ENCODE measurements around the gene CAPNS1. TPM values are rescaled to one million over a fixed set of nuclear protein-coding genes. Genes with fewer than 3 reads are reported as not detected.

CAPNS1 gene
- total and polyA plus RNA-seq, 2 of the 13 experiments (the other 11 are each of a cell fraction or from before 2014, with no cell fraction given), result 322 to 526 TPM

GRCh38 chr19:36115453-36116343 is 24.2 kb upstream of the CAPNS1 start, which contains the start of gene TBCB (continued):
- TF ChIP-seq SOX6 (IDR thresholded peaks at IDR 0.05) (no peak), SOX6 (CRISPR knock-in tag; IDR thresholded peaks at IDR 0.05) (0 out of 2 replicates have a peak, but pooled peaks have one; percentile 0)

GRCh38 chr19:36116344-36116637 is 23.6 kb upstream of the CAPNS1 start:
- no peak for DNase-seq (ENCODE audit: low spot score)
- TF ChIP-seq FUBP1 (CRISPR knock-in tag; IDR thresholded peaks at IDR 0.05; ENCODE audit: borderline replicate concordance) (no peak), ZNF883 (CRISPR knock-in tag; IDR thresholded peaks at IDR 0.05; ENCODE audit: not compliant biosample characterization) (no peak), GFI1 (CRISPR knock-in tag; IDR thresholded peaks at IDR 0.05; ENCODE audit: borderline replicate concordance) (no peak), ZNF564 (CRISPR knock-in tag; IDR thresholded peaks at IDR 0.05) (0 out of 2 replicates have a peak, but pooled peaks have one; percentile 18)
- H2AFZ ChIP-seq (ENCODE audit: low read length), result no peak overlapping the region
- H3K4me1 ChIP-seq (ENCODE audit: insufficient read depth, low read length), result peaks cover 58% of the 10 kb centered on the region
- peak overlapping the region; percentile 71 to 88 (median 84); a peak in 5 of 6 replicates for H3K4me3 ChIP-seq (replicated peaks in 1 of 3; ENCODE audit: insufficient read depth in 1 of 3, low read depth in 2 of 3, low read length in 3 of 3)
- ChIA-PET CTCF (ENCODE audit: low intra/inter-chr PET ratio, low total read pairs) (no interaction called here), POLR2A (interaction anchor here (0.6 to 0.8 kb wide), 2 partner anchors 12 to 16 kb away, joined by 3 to 4 read pairs; no protein-coding TSS in a partner anchor)
- H3K79me2 ChIP-seq (ENCODE audit: insufficient read depth, low read length), result peaks cover 34% of the 10 kb centered on the region
- no TSS peak for BruUV-seq (replicated peaks)
- H3K36me3 ChIP-seq (replicated peaks in 1 of 2; ENCODE audit: control insufficient read depth in 1 of 2, insufficient read depth in 2 of 2, low read length in 2 of 2), result peaks cover 10 to 15% of the 10 kb centered on the region in 2 experiments; a peak in 2 of 5 replicates
- no peaks in the 10 kb centered on the region for H4K20me1 ChIP-seq (ENCODE audit: insufficient read depth, low read length)
- H3K9me3 ChIP-seq (ENCODE audit: low read length), result no peaks in the 10 kb centered on the region
- in situ Hi-C loops (cut with HindIII; ENCODE audit: extremely low pct_ligation_motif_present, low pct_unique_long_range_greater_than_20kb), result no loop called here
- H3K9ac ChIP-seq (ENCODE audit: insufficient read depth, low read depth, low read length), result peak overlapping the region; percentile 61
- H3K27ac ChIP-seq (ENCODE audit: extremely low read length, insufficient read depth, low read length), result peak overlapping the region; percentile 60
- no peak for FAIRE-seq
- peak overlapping the region; percentile 93 for H3K4me2 ChIP-seq (ENCODE audit: low read depth, low read length)
- intact Hi-C loops (cut with micrococcal nuclease; ENCODE audit: unreplicated experiment), result loop anchor here (1.0 kb wide), 1 partner anchor 24 kb away; the partner anchor contains the start of gene CAPNS1
- 90% methylated on average over 1 of the region's 1 CpG for WGBS (ENCODE audit: low lambda C conversion rate)
- ATAC-seq, result no peak
- no peaks in the 10 kb centered on the region; a peak in 1 of 5 replicates for H3K27me3 ChIP-seq (ENCODE audit: control insufficient read depth in 1 of 2, insufficient read depth in 2 of 2, low read length in 2 of 2)

Measured in HepG2 (cell line).